NB4 (cell line): ENCODE measurements around the gene CABLES2.

Experiments
- DNase-seq: peaks from one replicate; pipeline ENCODE4 v3.0.0; 2010; ENCODE audit warnings: low read depth
- H3K4me3 ChIP-seq: one replicate; pipeline ENCODE4 v1.5.1; 2011; ENCODE audit warnings: mild to moderate bottlenecking, low read depth, low read length, moderate library complexity
- MYC ChIP-seq: IDR thresholded peaks from 2 replicates; pipeline ENCODE4 v1.6.1; 2011; ENCODE audit warnings: low read depth, low read length
- POLR2A ChIP-seq: IDR thresholded peaks from 2 replicates; pipeline ENCODE4 v1.6.1; 2011; ENCODE audit warnings: mild to moderate bottlenecking; ENCODE audit not compliant: insufficient read length; ENCODE audit errors: extremely low read depth
- TF ChIP-seq, protein P1 (sequence below): IDR thresholded peaks from 2 replicates; pipeline ENCODE4 v1.6.1; 2011; ENCODE audit warnings: low read depth, low read length
- TF ChIP-seq, protein P2 (sequence below): IDR thresholded peaks from one replicate; pipeline ENCODE4 v1.5.1; 2012; ENCODE audit warnings: low read depth, low read length

The CABLES2 gene

DNA sequence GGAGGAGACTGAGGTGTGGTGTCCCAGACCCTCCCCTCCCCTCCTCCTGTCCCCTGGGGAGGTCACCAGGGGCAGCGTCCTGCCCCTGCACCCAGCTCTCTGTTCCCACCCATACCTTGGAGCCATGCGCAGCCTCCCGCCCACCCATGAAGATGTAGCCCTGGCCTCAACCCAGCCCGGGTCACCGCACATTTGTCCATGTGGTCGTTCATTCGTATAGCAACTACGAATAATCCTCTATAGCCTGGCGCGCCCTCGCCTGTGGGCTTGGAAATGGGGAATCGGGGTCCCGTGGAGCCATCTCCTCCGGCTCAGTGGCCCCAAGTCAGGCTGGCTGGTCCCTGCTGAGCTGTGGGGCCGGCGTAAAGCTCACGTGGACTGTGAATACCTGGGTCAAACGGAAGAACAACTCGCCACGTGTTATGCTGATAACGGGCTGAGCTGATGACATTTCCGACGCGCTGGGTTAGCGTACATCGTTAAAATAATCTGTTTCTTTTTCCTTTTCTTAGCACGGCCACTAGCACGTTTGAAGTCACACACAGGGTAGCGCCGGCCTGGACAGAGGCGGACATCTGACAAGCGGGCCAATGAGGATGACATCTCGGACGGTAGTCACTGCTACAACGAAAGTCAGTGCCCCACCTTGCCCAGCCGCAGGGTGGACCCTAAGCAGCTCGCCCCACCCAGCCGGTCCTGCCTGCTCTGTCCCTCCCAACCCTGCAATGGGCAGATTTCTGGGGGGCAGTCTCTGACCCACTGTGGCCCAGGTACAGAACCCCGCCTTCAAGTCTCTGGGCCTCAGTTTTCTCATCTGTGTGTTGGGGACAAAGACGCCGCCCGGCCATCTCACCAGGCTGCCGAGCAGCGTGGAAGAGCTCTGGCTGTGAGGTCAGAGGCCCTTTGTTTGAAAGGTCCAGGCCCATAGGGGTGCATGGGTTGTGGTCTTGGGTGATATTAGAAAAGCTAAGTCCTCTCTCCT lies 40.1 kb upstream of the CABLES2 start:
- DNase-seq, result no peak
- H3K4me3 ChIP-seq, result no peak overlapping the region
- TF ChIP-seq MYC (no peak), POLR2A (no peak)
- TF ChIP-seq, protein P1, sequence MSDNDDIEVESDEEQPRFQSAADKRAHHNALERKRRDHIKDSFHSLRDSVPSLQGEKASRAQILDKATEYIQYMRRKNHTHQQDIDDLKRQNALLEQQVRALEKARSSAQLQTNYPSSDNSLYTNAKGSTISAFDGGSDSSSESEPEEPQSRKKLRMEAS, result no peak
- TF ChIP-seq, protein P2, sequence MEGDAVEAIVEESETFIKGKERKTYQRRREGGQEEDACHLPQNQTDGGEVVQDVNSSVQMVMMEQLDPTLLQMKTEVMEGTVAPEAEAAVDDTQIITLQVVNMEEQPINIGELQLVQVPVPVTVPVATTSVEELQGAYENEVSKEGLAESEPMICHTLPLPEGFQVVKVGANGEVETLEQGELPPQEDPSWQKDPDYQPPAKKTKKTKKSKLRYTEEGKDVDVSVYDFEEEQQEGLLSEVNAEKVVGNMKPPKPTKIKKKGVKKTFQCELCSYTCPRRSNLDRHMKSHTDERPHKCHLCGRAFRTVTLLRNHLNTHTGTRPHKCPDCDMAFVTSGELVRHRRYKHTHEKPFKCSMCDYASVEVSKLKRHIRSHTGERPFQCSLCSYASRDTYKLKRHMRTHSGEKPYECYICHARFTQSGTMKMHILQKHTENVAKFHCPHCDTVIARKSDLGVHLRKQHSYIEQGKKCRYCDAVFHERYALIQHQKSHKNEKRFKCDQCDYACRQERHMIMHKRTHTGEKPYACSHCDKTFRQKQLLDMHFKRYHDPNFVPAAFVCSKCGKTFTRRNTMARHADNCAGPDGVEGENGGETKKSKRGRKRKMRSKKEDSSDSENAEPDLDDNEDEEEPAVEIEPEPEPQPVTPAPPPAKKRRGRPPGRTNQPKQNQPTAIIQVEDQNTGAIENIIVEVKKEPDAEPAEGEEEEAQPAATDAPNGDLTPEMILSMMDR, result no peak

GRCh38 chr20:62446481-62446880 lies 39.4 kb upstream of the CABLES2 start:
- H3K4me3 ChIP-seq, result no peak overlapping the region
- DNase-seq, result no peak
- TF ChIP-seq, protein P2, result no peak
- TF ChIP-seq MYC (no peak), POLR2A (no peak)
- TF ChIP-seq, protein P1, result no peak

GRCh38 chr20:62445553-62446340 lies 38.7 kb upstream of the CABLES2 start:
- no peak for DNase-seq
- no peak overlapping the region for H3K4me3 ChIP-seq
- TF ChIP-seq POLR2A, result no peak
- no peak for TF ChIP-seq MYC
- TF ChIP-seq, protein P2, result no peak
- TF ChIP-seq, protein P1, result no peak

GRCh38 chr20:62444286-62444685 lies 37.2 kb upstream of the CABLES2 start:
- H3K4me3 ChIP-seq, result no peak overlapping the region
- TF ChIP-seq POLR2A (no peak), MYC (no peak)
- TF ChIP-seq, protein P2, result no peak
- TF ChIP-seq, protein P1, result no peak
- no peak for DNase-seq

GRCh38 chr20:62441987-62442539 lies 35.0 kb upstream of the CABLES2 start:
- no peak for DNase-seq
- H3K4me3 ChIP-seq, result no peak overlapping the region
- TF ChIP-seq MYC, result no peak
- TF ChIP-seq, protein P1, result no peak
- TF ChIP-seq, protein P2, result no peak
- no peak for TF ChIP-seq POLR2A
